LHCN-M2 (cell line): ENCODE data around the gene POMGNT2. TPM values are rescaled to one million over a fixed set of nuclear protein-coding genes. Genes with fewer than 3 reads are reported as not detected.

Experiments
- DNase-seq: peaks from one replicate; pipeline ENCODE4 v3.0.0-alpha.2; 2012; ENCODE audit warnings: low read depth
- total RNA-seq: library from RNA; depleted of rRNA; stranded (reverse); fragments of >200 nt; gene quantifications from 2 replicates; pipeline ENCODE4 v1.2.3, GENCODE V29; 2014

Gene POMGNT2
- total RNA-seq, 1 experiment from 2014 or later, result 16.1 TPM

GRCh38 chr3:43102773-43103480 lies 3.0 kb downstream of the POMGNT2 start:
- DNase-seq, result no peak

GRCh38 chr3:43098761-43099160 lies 7.1 kb downstream of the POMGNT2 start:
- no peak for DNase-seq

GRCh38 chr3:43097400-43098080 lies 8.3 kb downstream of the POMGNT2 start:
- no peak for DNase-seq

- peak; percentile 10 for DNase-seq
Measured at GRCh38 chr3:43096761-43097160, 9.1 kb downstream of the POMGNT2 start.

- DNase-seq, result peak; percentile 10
Measured at GRCh38 chr3:43095370-43095769, 10.5 kb downstream of the POMGNT2 start.

DNA sequence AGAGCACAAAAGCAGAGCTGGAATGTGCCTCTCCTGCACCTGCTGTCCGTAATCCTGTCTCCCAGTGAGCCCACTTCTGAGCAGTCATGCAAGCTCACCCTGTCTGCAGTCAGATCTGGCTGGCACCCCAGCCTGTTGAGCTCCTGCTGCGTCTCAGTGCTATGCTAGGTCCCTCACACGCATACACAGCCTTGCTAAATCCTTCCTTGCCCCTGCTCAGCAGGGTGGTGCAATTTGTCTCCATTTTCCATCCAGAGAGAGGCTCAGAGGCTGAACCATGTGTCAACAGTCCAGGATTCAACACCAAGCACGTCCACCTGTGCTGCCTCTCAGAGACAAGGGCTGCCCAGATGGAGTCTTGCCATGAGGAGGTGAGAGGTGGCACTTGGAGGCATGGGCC lies 11.0 kb downstream of the POMGNT2 start:
- no peak for DNase-seq

DNA sequence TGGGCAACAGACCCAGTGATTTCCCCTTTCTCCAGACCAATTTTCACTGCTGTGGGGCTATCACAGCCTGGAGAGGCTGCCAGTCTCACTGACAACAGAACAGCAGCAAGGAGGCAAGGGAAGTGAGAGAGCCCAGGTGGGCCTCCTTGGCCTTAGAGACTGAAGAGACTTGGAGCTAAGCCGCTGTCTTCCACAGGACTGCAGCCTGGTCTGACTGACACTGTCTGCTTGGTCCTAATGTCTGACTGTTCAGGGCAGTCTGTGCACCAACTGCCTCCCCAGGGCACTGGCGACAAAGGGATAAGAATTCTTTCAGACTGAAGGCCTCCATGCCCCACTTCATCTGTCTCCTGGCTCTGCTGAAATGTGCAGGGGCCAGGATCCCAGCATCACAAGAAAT lies 11.5 kb downstream of the POMGNT2 start:
- no peak for DNase-seq

- DNase-seq, result no peak
Measured at GRCh38 chr3:43093974-43094373, 11.9 kb downstream of the POMGNT2 start.

DNA sequence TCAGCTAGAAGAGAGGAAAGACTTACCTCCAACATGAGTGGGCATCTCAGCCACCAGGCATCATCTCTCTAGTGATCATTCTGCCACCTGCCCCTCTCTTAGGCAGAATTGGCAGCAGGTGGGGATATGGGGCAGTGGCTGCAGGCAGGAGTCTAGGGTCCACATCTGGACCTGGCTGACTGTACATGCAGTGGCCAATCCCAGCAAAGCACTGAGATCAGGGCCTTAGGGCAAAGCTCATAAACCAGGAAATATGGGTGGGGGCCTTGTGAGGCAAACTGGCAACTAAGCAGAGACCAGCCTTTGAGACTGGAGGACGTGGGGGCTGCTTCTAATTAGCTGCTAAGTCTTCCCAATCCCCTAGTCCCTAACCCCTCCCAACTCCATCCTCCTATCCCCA lies 12.9 kb downstream of the POMGNT2 start:
- no peak for DNase-seq

- no peak for DNase-seq
Measured at GRCh38 chr3:43091481-43091880, 14.4 kb downstream of the POMGNT2 start.

- DNase-seq, result no peak
Measured at GRCh38 chr3:43090238-43090637, 15.6 kb downstream of the POMGNT2 start.

DNA sequence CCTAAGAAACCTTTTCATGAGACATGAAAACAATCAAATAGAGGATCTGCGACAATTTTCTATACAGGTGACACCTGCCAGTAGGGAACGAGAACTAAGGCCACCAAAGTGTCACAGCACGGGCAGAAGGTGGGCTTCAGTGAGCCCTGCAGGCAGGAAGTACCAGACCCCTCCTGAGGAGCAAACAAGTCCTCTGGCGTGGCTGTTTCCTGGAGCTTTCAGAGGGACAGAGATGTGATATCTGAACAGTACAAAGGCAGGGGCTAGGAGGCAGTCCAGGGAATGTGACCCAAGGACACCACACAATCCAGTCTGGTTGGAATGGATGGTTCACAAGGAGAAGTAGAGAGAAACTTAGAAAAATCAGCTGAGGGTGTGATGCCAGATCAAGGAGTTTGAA lies 16.8 kb downstream of the POMGNT2 start:
- DNase-seq, result no peak

DNA sequence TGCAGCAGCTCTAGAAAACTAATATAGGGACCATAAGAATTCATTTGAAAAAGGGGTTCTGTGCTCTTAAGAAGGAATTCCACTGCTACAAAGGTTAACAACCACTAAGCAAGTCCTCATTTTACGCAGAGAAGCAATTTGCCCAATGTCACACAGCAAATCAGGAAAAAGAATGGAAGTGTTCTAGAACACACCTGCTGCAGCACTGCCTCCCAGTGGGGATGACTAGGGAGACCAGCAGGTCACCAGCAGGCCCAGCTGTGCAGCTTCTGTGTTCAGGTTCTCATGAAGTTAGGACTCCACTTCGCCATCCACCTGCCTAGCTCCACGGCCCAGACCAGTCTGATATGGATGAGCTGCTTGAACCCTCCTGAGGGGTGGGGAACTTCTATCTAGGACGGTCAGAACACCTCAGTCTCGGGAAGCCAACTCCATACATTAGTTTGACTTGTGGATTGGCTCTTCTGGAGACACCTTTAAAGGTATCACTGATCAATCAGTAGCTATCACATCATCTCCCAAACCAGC lies 18.6 kb downstream of the POMGNT2 start:
- DNase-seq, result no peak

GRCh38 chr3:43086460-43087165 lies 19.3 kb downstream of the POMGNT2 start:
- no peak for DNase-seq

- DNase-seq, result no peak
Measured at GRCh38 chr3:43082457-43082856, 23.4 kb downstream of the POMGNT2 start.

DNA sequence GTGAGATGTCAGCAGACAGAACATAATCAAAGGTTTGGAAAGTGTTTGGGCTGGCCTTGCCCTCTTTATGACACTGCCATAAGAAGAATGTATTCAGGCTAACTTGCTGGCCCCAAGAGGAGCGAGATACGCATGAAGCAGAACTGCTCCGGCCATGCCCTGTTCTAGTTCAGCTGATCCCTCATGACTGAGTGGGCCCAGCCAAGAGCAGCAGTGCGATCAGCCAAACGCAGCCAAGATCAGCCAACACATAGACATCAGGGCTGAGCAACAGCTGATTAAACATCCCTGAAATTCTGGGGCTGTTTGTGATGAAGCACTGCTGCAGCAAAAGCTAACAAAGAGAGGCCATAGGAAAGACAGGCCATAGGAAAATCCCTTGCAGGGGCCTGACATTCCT lies 24.1 kb downstream of the POMGNT2 start:
- DNase-seq, result no peak

- DNase-seq, result no peak
Measured at GRCh38 chr3:43080726-43081568, 24.9 kb downstream of the POMGNT2 start.

DNA sequence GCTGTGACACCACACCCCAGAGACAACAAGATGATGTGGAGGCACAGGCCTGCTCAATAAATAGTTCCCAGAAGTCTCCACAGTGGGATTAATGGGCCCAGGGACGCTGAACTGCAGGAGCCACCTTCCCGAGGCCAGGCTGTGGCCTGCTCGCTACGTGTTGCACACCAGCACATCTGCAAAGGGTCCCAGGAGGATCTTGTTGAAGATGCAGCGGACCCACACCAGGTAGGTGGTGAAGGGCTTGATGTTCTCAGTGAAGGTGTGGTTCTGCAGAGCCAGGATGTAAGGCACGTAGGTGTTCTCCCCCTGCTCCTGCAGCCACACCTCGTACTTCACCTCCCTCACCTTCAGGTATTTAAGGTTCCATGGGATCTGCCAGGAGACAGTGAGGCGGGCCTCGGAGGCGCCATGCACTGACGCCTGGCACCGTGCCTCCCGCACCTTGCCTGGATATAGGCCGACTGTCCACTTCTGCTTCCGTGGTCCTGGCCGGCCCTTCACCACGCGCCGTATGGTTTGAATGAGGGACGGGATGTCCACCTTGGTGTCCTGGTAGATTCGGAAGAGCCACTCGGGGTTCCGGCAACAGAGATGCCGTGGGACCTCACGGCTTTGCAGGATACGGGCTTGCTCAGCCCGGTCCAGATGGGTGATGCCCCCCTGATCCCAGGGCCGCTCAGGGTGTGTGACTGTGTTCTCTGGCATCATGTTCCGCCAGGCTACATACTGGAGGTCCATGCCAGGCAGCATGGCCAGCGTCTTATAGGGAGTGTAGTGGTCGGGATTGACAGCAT lies 26.1 kb downstream of the POMGNT2 start:
- DNase-seq, result no peak

GRCh38 chr3:43077707-43078106 lies 28.2 kb downstream of the POMGNT2 start:
- no peak for DNase-seq

GRCh38 chr3:43077261-43077660 lies 28.6 kb downstream of the POMGNT2 start:
- no peak for DNase-seq

GRCh38 chr3:43076857-43077256 lies 29.0 kb downstream of the POMGNT2 start:
- no peak for DNase-seq
